ENCODE measurements around the gene SMAD1.

DNA sequence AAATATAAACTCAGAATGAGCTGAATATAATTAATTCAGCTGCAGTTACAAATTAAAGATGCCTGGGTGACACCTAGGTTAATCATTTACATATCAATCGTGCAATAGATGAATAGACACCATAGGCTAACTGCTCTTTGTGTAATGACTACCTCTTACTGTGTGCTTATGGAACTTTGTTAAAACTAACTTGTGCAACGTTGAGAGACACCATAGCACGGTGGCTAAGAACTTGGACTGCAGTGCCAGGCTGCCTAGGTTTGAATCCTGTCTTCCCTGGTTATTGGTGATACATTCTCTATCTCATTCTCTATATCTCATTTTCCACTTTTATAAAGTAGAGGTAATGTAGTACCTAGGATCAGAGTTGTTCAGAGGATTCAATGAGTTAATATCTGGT is 46.9 kb downstream of the SMAD1 start:
- TF ChIP-seq CTCF (IDR thresholded peaks at IDR 0.05), result no peak
- no peak for TF ChIP-seq POLR2A (IDR thresholded peaks at IDR 0.05)
